ENCODE measurements around the gene CKAP4.
"Not testable (repeated sequence)": the region's sequence is repeated elsewhere in the genome, so short reads cannot be mapped to it uniquely, and the experiment has no call there.

Gene CKAP4

GRCh38 chr12:106247674-106248311, at the start of gene CKAP4:
TSS of gene CKAP4 (minus strand) at chr12:106248020. CDS start at chr12:106247851, 169 bp downstream.
- no peak for DNase-seq (ENCODE audit: low read depth, low spot score)

- DNase-seq (ENCODE audit: low read depth, low spot score): no peak
Observed at GRCh38 chr12:106297075-106297474, 49.3 kb upstream of the CKAP4 start.

- DNase-seq (ENCODE audit: low read depth, low spot score): no peak
Observed at GRCh38 chr12:106296179-106296877, 48.5 kb upstream of the CKAP4 start.

- no peak for DNase-seq (ENCODE audit: low read depth, low spot score)
Observed at GRCh38 chr12:106292339-106292738, 44.5 kb upstream of the CKAP4 start.

GRCh38 chr12:106291342-106291741, 43.5 kb upstream of the CKAP4 start:
- DNase-seq (ENCODE audit: low read depth, low spot score): no peak

- no peak for DNase-seq (ENCODE audit: low read depth, low spot score)
Observed at GRCh38 chr12:106290666-106291065, 42.8 kb upstream of the CKAP4 start.

- DNase-seq (ENCODE audit: low read depth, low spot score): no peak
Observed at GRCh38 chr12:106289196-106289681, 41.4 kb upstream of the CKAP4 start.

GRCh38 chr12:106288494-106289195, 40.8 kb upstream of the CKAP4 start:
- DNase-seq (ENCODE audit: low read depth, low spot score): no peak

- DNase-seq (ENCODE audit: low read depth, low spot score): no peak
Observed at GRCh38 chr12:106288101-106288493, 40.3 kb upstream of the CKAP4 start.

GRCh38 chr12:106287364-106287763, 39.5 kb upstream of the CKAP4 start:
- no peak for DNase-seq (ENCODE audit: low read depth, low spot score)

GRCh38 chr12:106286576-106287162, 38.8 kb upstream of the CKAP4 start:
- not testable (repeated sequence) for DNase-seq (ENCODE audit: low read depth, low spot score)

- DNase-seq (ENCODE audit: low read depth, low spot score): no peak
Observed at GRCh38 chr12:106285982-106286381, 38.2 kb upstream of the CKAP4 start.

GRCh38 chr12:106284358-106285105, 36.7 kb upstream of the CKAP4 start:
- no peak for DNase-seq (ENCODE audit: low read depth, low spot score)

GRCh38 chr12:106282457-106283097, 34.8 kb upstream of the CKAP4 start:
- DNase-seq (ENCODE audit: low read depth, low spot score): no peak

GRCh38 chr12:106281804-106282203, 34.0 kb upstream of the CKAP4 start:
- DNase-seq (ENCODE audit: low read depth, low spot score): no peak

GRCh38 chr12:106281056-106281782, 33.4 kb upstream of the CKAP4 start:
- no peak for DNase-seq (ENCODE audit: low read depth, low spot score)

GRCh38 chr12:106280106-106280505, 32.3 kb upstream of the CKAP4 start:
- DNase-seq (ENCODE audit: low read depth, low spot score): no peak

GRCh38 chr12:106276032-106276740, 28.4 kb upstream of the CKAP4 start:
- DNase-seq (ENCODE audit: low read depth, low spot score): no peak

- no peak for DNase-seq (ENCODE audit: low read depth, low spot score)
Observed at GRCh38 chr12:106275458-106275857, 27.6 kb upstream of the CKAP4 start.

All from brain pericyte (primary cell).